ENCODE data around the gene LRRFIP1.

The LRRFIP1 gene

DNA sequence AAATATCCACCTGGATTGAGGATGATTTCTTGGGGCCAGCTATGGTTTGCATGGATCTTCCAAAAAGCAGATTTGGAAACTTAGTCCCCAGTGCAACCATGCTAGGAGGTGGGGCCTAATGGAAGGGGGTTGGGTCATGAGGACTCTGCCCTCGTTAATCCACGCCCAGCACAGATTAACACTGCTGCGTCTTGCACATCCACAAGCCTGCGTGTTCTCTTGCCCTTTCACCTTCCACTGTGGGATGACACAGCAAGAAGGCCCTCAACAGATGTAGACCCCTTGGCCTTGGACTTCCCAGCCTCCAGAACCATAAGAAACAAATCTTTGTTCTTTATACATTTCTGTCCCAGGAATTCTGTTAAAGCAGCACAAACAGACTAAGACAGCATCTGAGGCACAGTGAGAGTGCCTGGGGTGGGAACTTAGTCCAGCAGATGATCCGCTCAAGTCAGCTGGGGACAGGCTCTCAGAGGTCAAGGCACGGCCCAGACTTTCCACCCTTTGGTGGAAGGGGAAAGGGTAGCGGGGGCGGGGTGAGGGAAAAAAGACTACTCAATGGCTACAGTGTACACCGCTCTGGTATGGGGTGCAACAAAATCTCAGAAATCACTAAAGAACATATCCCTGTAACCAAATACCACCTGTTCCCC, 39.2 kb upstream of the LRRFIP1 start:
- no peaks in the 10 kb centered on the region for H3K36me3 ChIP-seq (replicated peaks in 1 of 2; ENCODE audit: control insufficient read depth in 2 of 2, insufficient read depth in 2 of 2, low read length in 2 of 2)
- no peak overlapping the region for H2BK120ac ChIP-seq (ENCODE audit: low read depth, low read length)
- H3K9ac ChIP-seq (ENCODE audit: low read depth, low read length, poor library complexity): no peak overlapping the region
- H3K23ac ChIP-seq (ENCODE audit: low read depth, low read length, poor library complexity): no peak overlapping the region
- no peak overlapping the region for H3K4ac ChIP-seq (ENCODE audit: low read length)
- peaks cover 0 to 5% (median 4%) of the 10 kb centered on the region in 3 experiments for H3K27me3 ChIP-seq (ENCODE audit: control insufficient read depth in 3 of 3, insufficient read depth in 3 of 3, low read depth in 1 of 3, low read length in 3 of 3)
- no peak overlapping the region for H3K14ac ChIP-seq (ENCODE audit: low read length)
- H2BK12ac ChIP-seq (ENCODE audit: low read length): no peak overlapping the region
- no CpG with 5 or more reads among the region's 9 CpGs for WGBS, 2 donors (ENCODE audit: extremely low coverage in 2 of 2, insufficient read length in 2 of 2, insufficient replicate concordance in 1 of 2)
- no peak overlapping the region for H3K4me2 ChIP-seq (ENCODE audit: insufficient read depth, low read length, poor library complexity, severe bottlenecking)
- DNase-seq (ENCODE audit: low spot score): no peak
- peaks cover 0 to 3% of the 10 kb centered on the region in 2 donors for H3K9me3 ChIP-seq (replicated peaks in 1 of 2; ENCODE audit: control insufficient read depth in 2 of 2, insufficient read depth in 1 of 2, low read depth in 1 of 2, low read length in 2 of 2)
- H3K18ac ChIP-seq (ENCODE audit: low read length): no peak overlapping the region
- peaks cover 2% of the 10 kb centered on the region for H3K79me1 ChIP-seq (ENCODE audit: low read depth, low read length)
- no peak overlapping the region for H4K91ac ChIP-seq (ENCODE audit: low read depth, low read length, poor library complexity)
- H3K4me1 ChIP-seq (ENCODE audit: control insufficient read depth in 2 of 2, insufficient read depth in 1 of 2, low read depth in 1 of 2, low read length in 2 of 2): peaks cover 0 to 2% of the 10 kb centered on the region in 2 donors
- no peak overlapping the region for H2AK5ac ChIP-seq (ENCODE audit: low read depth, low read length)
- no peak overlapping the region for H2AFZ ChIP-seq (ENCODE audit: low read length)
- no peak overlapping the region for H2BK5ac ChIP-seq (ENCODE audit: low read length)
- H3K4me3 ChIP-seq (ENCODE audit: low read length in 2 of 2): no peak overlapping the region
- no peak overlapping the region for H4K8ac ChIP-seq (ENCODE audit: low read depth, low read length)
- no peak overlapping the region for H3K27ac ChIP-seq (replicated peaks; ENCODE audit: low read length)
- H2BK15ac ChIP-seq (ENCODE audit: low read length): no peak overlapping the region

DNA sequence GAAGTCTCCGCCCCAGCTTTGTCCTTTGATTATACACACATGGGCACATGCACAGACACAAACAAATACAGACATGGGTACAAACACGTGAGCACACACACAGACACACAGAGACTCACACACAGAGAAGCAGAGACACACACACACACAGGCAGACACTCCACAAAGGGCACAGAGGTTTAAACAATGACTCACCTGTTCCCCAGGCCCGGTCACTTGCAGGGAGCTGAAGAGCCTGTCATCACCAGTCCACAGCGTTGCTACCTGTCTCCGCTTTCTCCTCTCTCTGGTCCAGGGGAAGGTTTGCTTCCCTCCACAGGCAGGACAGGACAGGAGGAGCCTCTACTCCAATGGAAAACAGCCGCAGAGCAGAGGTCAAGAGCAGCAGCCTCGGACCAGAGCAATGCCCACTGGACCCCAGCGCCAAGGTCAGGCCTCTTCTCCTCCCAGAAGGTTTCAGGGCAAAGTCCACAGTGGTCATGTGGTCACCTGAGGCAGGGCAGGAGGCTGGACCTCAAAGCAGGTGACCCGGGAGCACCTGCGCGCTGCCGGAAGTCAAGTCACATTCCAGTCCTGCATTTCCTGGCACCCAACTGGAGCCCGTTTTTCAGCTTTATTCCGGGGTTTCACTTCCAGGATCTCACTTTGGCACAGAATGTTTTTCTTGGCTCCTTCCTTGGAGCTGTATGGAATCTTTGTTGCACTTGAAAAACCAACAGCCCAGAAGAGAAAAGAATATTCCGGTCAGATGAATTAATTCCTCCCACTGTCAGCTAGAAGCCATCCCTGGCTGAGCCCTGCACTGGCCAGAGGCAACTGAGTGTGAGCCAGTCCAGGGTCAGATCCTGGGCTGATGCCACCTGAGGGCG, 36.9 kb upstream of the LRRFIP1 start, which contains the start of gene RAB17:
Gene RAB17, minus strand, starts transcription at position 463 of the 869 bp plus-strand sequence. CDS start 4,580 bp downstream, outside the sequence.
- Histone ChIP-seq H3K9me3 (replicated peaks in 1 of 2; ENCODE audit: control insufficient read depth in 2 of 2, insufficient read depth in 1 of 2, low read depth in 1 of 2, low read length in 2 of 2) (peaks cover 0 to 3% of the 10 kb centered on the region in 2 donors), H3K23ac (ENCODE audit: low read depth, low read length, poor library complexity) (no peak within 1 kb of the TSS), H3K4ac (ENCODE audit: low read length) (no peak within 1 kb of the TSS), H4K91ac (ENCODE audit: low read depth, low read length, poor library complexity) (no peak within 1 kb of the TSS), H3K4me1 (ENCODE audit: control insufficient read depth in 2 of 2, insufficient read depth in 1 of 2, low read depth in 1 of 2, low read length in 2 of 2) (peaks cover 5 to 18% of the 10 kb centered on the region in 2 donors), H2AFZ (ENCODE audit: low read length) (no peak within 1 kb of the TSS), H3K79me1 (ENCODE audit: low read depth, low read length) (peaks cover 2% of the 10 kb centered on the region), H3K9ac (ENCODE audit: low read depth, low read length, poor library complexity) (no peak within 1 kb of the TSS), H2BK120ac (ENCODE audit: low read depth, low read length) (no peak within 1 kb of the TSS), H2BK12ac (ENCODE audit: low read length) (no peak within 1 kb of the TSS), H2BK15ac (ENCODE audit: low read length) (no peak within 1 kb of the TSS), H3K27me3 (ENCODE audit: control insufficient read depth in 3 of 3, insufficient read depth in 3 of 3, low read depth in 1 of 3, low read length in 3 of 3) (peaks cover 0 to 11% (median 9%) of the 10 kb centered on the region in 3 experiments), H2AK5ac (ENCODE audit: low read depth, low read length) (no peak within 1 kb of the TSS), H3K18ac (ENCODE audit: low read length) (no peak within 1 kb of the TSS), H3K27ac (replicated peaks; ENCODE audit: low read length) (no peak within 1 kb of the TSS), H3K36me3 (replicated peaks in 1 of 2; ENCODE audit: control insufficient read depth in 2 of 2, insufficient read depth in 2 of 2, low read length in 2 of 2) (no peaks in the 10 kb centered on the region), H3K4me2 (ENCODE audit: insufficient read depth, low read length, poor library complexity, severe bottlenecking) (no peak within 1 kb of the TSS), H4K8ac (ENCODE audit: low read depth, low read length) (no peak within 1 kb of the TSS), H2BK5ac (ENCODE audit: low read length) (no peak within 1 kb of the TSS), H3K4me3 (ENCODE audit: low read length in 2 of 2) (no peak within 1 kb of the TSS), H3K14ac (ENCODE audit: low read length) (no peak within 1 kb of the TSS)
- DNase-seq (ENCODE audit: low spot score): no peak
- WGBS, 2 donors (ENCODE audit: extremely low coverage in 2 of 2, insufficient read length in 2 of 2, insufficient replicate concordance in 1 of 2): no CpG with 5 or more reads among the region's 16 CpGs

DNA sequence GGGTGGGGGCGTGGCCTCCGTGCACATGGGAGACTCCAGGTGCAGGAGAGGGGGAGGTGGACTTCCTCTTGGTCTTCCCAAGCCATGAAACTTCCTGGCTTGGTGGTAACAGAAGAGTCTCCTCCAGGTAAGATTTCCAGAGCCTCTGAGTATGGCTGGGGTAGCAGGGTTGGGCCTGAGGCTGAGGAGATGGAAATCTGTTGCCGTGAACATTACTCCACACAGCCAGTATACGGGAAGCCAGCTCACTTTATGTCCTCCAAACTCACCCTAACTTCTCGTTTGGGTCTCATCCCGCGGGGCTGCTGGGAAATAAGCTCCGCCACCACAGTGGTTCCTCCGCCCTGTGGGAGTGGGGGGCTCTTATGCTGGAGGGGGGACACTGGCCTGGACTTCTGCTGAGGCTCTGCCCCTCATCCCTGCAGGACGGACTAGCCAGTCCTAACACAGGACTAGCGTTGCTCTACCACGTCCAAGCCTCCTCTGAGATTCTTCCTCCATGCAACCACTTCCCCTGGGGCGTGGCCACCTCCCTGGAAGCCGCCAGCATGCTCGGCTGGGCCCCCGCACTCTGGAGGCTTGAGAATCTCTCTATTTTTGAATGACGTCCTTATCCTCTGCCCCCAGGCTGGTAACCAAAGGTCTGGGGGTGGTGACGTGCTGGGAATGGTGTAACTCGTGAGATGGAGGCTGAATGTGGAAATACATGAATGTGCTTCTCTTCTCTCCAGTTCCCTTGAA, 36.1 kb upstream of the LRRFIP1 start:
- no peak overlapping the region for H3K4me3 ChIP-seq (ENCODE audit: low read length in 2 of 2)
- no peak overlapping the region for H2BK5ac ChIP-seq (ENCODE audit: low read length)
- peaks cover 5 to 18% of the 10 kb centered on the region in 2 donors for H3K4me1 ChIP-seq (ENCODE audit: control insufficient read depth in 2 of 2, insufficient read depth in 1 of 2, low read depth in 1 of 2, low read length in 2 of 2)
- H3K14ac ChIP-seq (ENCODE audit: low read length): no peak overlapping the region
- H3K27ac ChIP-seq (replicated peaks; ENCODE audit: low read length): no peak overlapping the region
- DNase-seq (ENCODE audit: low spot score): no peak
- no peak overlapping the region for H3K4me2 ChIP-seq (ENCODE audit: insufficient read depth, low read length, poor library complexity, severe bottlenecking)
- no peaks in the 10 kb centered on the region for H3K79me1 ChIP-seq (ENCODE audit: low read depth, low read length)
- H2AK5ac ChIP-seq (ENCODE audit: low read depth, low read length): no peak overlapping the region
- H3K36me3 ChIP-seq (replicated peaks in 1 of 2; ENCODE audit: control insufficient read depth in 2 of 2, insufficient read depth in 2 of 2, low read length in 2 of 2): no peaks in the 10 kb centered on the region
- no peak overlapping the region for H3K23ac ChIP-seq (ENCODE audit: low read depth, low read length, poor library complexity)
- no CpG with 5 or more reads among the region's 19 CpGs for WGBS, 2 donors (ENCODE audit: extremely low coverage in 2 of 2, insufficient read length in 2 of 2, insufficient replicate concordance in 1 of 2)
- H3K9ac ChIP-seq (ENCODE audit: low read depth, low read length, poor library complexity): no peak overlapping the region
- H2AFZ ChIP-seq (ENCODE audit: low read length): no peak overlapping the region
- H2BK12ac ChIP-seq (ENCODE audit: low read length): no peak overlapping the region
- H2BK120ac ChIP-seq (ENCODE audit: low read depth, low read length): no peak overlapping the region
- H2BK15ac ChIP-seq (ENCODE audit: low read length): no peak overlapping the region
- H3K18ac ChIP-seq (ENCODE audit: low read length): no peak overlapping the region
- H4K91ac ChIP-seq (ENCODE audit: low read depth, low read length, poor library complexity): no peak overlapping the region
- H3K9me3 ChIP-seq (replicated peaks in 1 of 2; ENCODE audit: control insufficient read depth in 2 of 2, insufficient read depth in 1 of 2, low read depth in 1 of 2, low read length in 2 of 2): peaks cover 0 to 3% of the 10 kb centered on the region in 2 donors
- H4K8ac ChIP-seq (ENCODE audit: low read depth, low read length): no peak overlapping the region
- H3K4ac ChIP-seq (ENCODE audit: low read length): no peak overlapping the region
- peaks cover 0 to 11% (median 9%) of the 10 kb centered on the region in 3 experiments for H3K27me3 ChIP-seq (ENCODE audit: control insufficient read depth in 3 of 3, insufficient read depth in 3 of 3, low read depth in 1 of 3, low read length in 3 of 3)
